Activated CD8-positive, alpha-beta memory T cell treated with anti-CD3 and anti-CD28 coated beads, Interleukin-2, amount 10 ng/mL, durations not matched to agents 7 days and 5 days (primary cell): ENCODE results near the gene TMEM150B. TPM values are rescaled to one million over a fixed set of nuclear protein-coding genes. Genes with fewer than 3 reads are reported as not detected.
A peak's percentile ranks its signal among the peaks of the same experiment; 100 is the strongest.

Source experiments
- ATAC-seq: fragments of 150-1000 bp; cut with Tn5 transposase; one replicate; pipeline ENCODE4 v1.10.0; 2021; ENCODE audit warnings: moderate library complexity
- CTCF ChIA-PET: fragments of 350-600 bp; sonication (Branson Sonifier 250); formaldehyde crosslinking; loops from one replicate; lab custom pipeline; 2021; ENCODE audit warnings: antibody characterized with exemption; lab: Charles Lee
- DNase-seq: peaks from one replicate; pipeline ENCODE4 v3.0.0-alpha.2; 2020
- H3K27ac Mint-ChIP-seq: one replicate; pipeline ENCODE4 v1.8.0; 2021; ENCODE audit warnings: mild to moderate bottlenecking, mixed read lengths
- H3K27me3 Mint-ChIP-seq: one replicate; pipeline ENCODE4 v1.8.0; 2021; ENCODE audit warnings: mixed read lengths
- H3K36me3 Mint-ChIP-seq: one replicate; pipeline ENCODE4 v1.8.0; 2021; ENCODE audit warnings: mild to moderate bottlenecking, mixed read lengths
- H3K4me1 Mint-ChIP-seq: one replicate; pipeline ENCODE4 v1.8.0; 2021; ENCODE audit warnings: mixed read lengths
- H3K4me3 Mint-ChIP-seq: one replicate; pipeline ENCODE4 v1.8.0; 2021; ENCODE audit warnings: mild to moderate bottlenecking, moderate library complexity, mixed read lengths
- H3K9me3 Mint-ChIP-seq: one replicate; pipeline ENCODE4 v1.8.0; 2022; ENCODE audit warnings: low read depth, mixed read lengths
- total RNA-seq, 2 experiments: library from RNA; stranded (reverse); gene quantifications; one replicate each; pipeline ENCODE4 v1.2.3, GENCODE V29; 2021

Gene TMEM150B
- total RNA-seq, 2 experiments from 2014 or later: 1.2 to 2.4 TPM

- Mint-ChIP-seq H3K9me3 (no peaks in the 10 kb centered on the region), H3K27me3 (peaks cover 49% of the 10 kb centered on the region), H3K27ac (no peak overlapping the region), H3K4me3 (no peak overlapping the region), H3K36me3 (no peaks in the 10 kb centered on the region), H3K4me1 (peaks cover 31% of the 10 kb centered on the region)
- CTCF ChIA-PET: interaction anchor here (0.8 to 1.7 kb wide), 4 partner anchors 11 to 210 kb away, joined by 3 to 5 read pairs (median 3); partner anchors contain the start of gene KMT5C
- ATAC-seq: peak; percentile 18
- DNase-seq: peak; percentile 64
Observed at GRCh38 chr19:55352040-55352439, 26.9 kb upstream of the TMEM150B start.

- Mint-ChIP-seq H3K27ac (peak overlapping the region; percentile 59), H3K36me3 (no peaks in the 10 kb centered on the region), H3K27me3 (peaks cover 36% of the 10 kb centered on the region), H3K4me3 (no peak overlapping the region), H3K4me1 (peaks cover 31% of the 10 kb centered on the region), H3K9me3 (no peaks in the 10 kb centered on the region)
- CTCF ChIA-PET: interaction anchor here (0.6 to 1.3 kb wide), 4 partner anchors 11 to 67 kb away, joined by 3 to 4 read pairs (median 4); partner anchors contain the start of gene KMT5C
- ATAC-seq: no peak
- DNase-seq: no peak
Observed at GRCh38 chr19:55350620-55351315, 25.6 kb upstream of the TMEM150B start.

GRCh38 chr19:55348317-55349034 lies 23.3 kb upstream of the TMEM150B start:
- ATAC-seq: no peak
- Mint-ChIP-seq H3K4me1 (peaks cover 26% of the 10 kb centered on the region), H3K9me3 (no peaks in the 10 kb centered on the region), H3K27ac (no peak overlapping the region), H3K4me3 (no peak overlapping the region), H3K27me3 (peaks cover 24% of the 10 kb centered on the region), H3K36me3 (no peaks in the 10 kb centered on the region)
- CTCF ChIA-PET: interaction anchor here (0.9 kb wide), 1 partner anchor 47 kb away, joined by 5 read pairs; no protein-coding TSS in a partner anchor
- no peak for DNase-seq

DNA sequence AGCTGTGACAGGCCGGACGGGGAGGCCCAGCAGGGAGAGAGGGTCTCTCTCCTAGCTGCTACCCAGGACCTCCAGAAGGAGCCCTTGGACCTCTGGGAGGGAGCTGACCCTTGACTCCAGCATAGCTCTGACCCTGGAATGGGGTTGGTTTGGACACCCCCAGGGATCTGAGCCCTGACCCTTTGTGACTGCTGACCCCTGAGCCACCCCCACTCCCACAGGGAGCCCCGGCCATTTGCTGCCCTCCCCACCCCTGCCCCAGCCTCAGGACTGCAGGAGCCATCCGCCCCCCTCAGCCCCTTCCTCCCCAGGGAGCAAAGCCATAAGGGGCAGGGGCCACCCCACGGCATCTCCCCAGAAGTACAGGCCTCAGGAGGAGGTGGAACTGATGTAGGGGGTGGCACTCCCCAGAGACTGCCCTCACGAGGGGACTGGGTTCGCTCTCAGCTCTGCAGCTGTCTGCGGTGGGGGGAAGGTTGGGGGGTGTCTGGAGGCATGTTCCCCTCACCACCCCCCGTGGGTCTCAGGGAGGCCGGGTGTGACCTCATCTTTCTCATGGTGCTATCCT lies 22.4 kb upstream of the TMEM150B start:
- Mint-ChIP-seq H3K27ac (no peak overlapping the region), H3K27me3 (peaks cover 15% of the 10 kb centered on the region), H3K4me3 (no peak overlapping the region), H3K4me1 (peaks cover 17% of the 10 kb centered on the region), H3K36me3 (peaks cover 2% of the 10 kb centered on the region), H3K9me3 (no peaks in the 10 kb centered on the region)
- ATAC-seq: no peak
- CTCF ChIA-PET: interaction anchor here (1.3 kb wide), 1 partner anchor 46 kb away, joined by 3 read pairs; no protein-coding TSS in a partner anchor
- no peak for DNase-seq

GRCh38 chr19:55346725-55347441 lies 21.7 kb upstream of the TMEM150B start:
- CTCF ChIA-PET: interaction anchor here (1.3 kb wide), 1 partner anchor 45 kb away, joined by 3 read pairs; no protein-coding TSS in a partner anchor
- no peak overlapping the region for H3K4me3 Mint-ChIP-seq
- no peak for DNase-seq
- peaks cover 12% of the 10 kb centered on the region for H3K4me1 Mint-ChIP-seq
- H3K27me3 Mint-ChIP-seq: peaks cover 8% of the 10 kb centered on the region
- peaks cover 2% of the 10 kb centered on the region for H3K36me3 Mint-ChIP-seq
- H3K9me3 Mint-ChIP-seq: no peaks in the 10 kb centered on the region
- no peak for ATAC-seq
- no peak overlapping the region for H3K27ac Mint-ChIP-seq

- Mint-ChIP-seq H3K4me1 (peaks cover 10% of the 10 kb centered on the region), H3K9me3 (no peaks in the 10 kb centered on the region), H3K27ac (no peak overlapping the region), H3K4me3 (no peak overlapping the region), H3K27me3 (peaks cover 1% of the 10 kb centered on the region), H3K36me3 (peaks cover 2% of the 10 kb centered on the region)
- CTCF ChIA-PET: interaction anchor here (1.3 kb wide), 1 partner anchor 44 kb away, joined by 3 read pairs; no protein-coding TSS in a partner anchor
- no peak for ATAC-seq
- DNase-seq: no peak
Observed at GRCh38 chr19:55345818-55346724, 20.9 kb upstream of the TMEM150B start.

GRCh38 chr19:55345101-55345817 lies 20.1 kb upstream of the TMEM150B start:
- Mint-ChIP-seq H3K27ac (no peak overlapping the region), H3K4me1 (peaks cover 9% of the 10 kb centered on the region), H3K4me3 (no peak overlapping the region), H3K9me3 (no peaks in the 10 kb centered on the region), H3K27me3 (no peaks in the 10 kb centered on the region), H3K36me3 (peaks cover 2% of the 10 kb centered on the region)
- DNase-seq: no peak
- CTCF ChIA-PET: no interaction called here
- ATAC-seq: no peak

DNA sequence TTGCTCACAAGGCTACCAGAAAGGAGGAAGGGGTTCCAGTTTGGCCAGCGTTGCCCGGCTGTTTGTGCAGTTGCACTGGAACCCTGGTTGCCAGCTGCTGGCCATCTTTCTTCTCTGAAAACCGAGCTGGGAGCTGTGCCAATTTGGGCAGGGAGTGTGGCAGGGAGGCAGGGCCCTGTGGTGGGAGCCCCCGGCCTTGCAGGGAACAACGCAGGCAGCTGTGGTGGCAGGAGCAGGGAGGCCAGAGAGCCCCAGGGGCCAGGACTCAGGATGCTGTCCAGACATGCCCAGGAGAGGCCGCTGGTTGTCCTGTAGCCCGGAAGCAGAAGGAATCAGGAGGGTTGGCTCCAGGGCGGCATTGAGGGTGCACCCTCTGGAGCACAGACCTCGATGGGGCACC lies 19.3 kb upstream of the TMEM150B start:
- DNase-seq (no peak), ATAC-seq (no peak)
- H3K27me3 Mint-ChIP-seq: no peaks in the 10 kb centered on the region
- peaks cover 9% of the 10 kb centered on the region for H3K4me1 Mint-ChIP-seq
- CTCF ChIA-PET: no interaction called here
- H3K4me3 Mint-ChIP-seq: no peak overlapping the region
- H3K27ac Mint-ChIP-seq: no peak overlapping the region
- H3K36me3 Mint-ChIP-seq: peaks cover 3% of the 10 kb centered on the region
- no peaks in the 10 kb centered on the region for H3K9me3 Mint-ChIP-seq

- no peaks in the 10 kb centered on the region for H3K9me3 Mint-ChIP-seq
- DNase-seq (no peak), ATAC-seq (no peak)
- H3K36me3 Mint-ChIP-seq: peaks cover 3% of the 10 kb centered on the region
- H3K27ac Mint-ChIP-seq: peak overlapping the region; percentile 43
- H3K4me3 Mint-ChIP-seq: peak overlapping the region; percentile 73
- H3K27me3 Mint-ChIP-seq: peaks cover 4% of the 10 kb centered on the region
- CTCF ChIA-PET: interaction anchor here (0.8 to 1.4 kb wide), 3 partner anchors 41 to 201 kb away, joined by 3 to 5 read pairs (median 3); no protein-coding TSS in a partner anchor
- peaks cover 17% of the 10 kb centered on the region for H3K4me1 Mint-ChIP-seq
Observed at GRCh38 chr19:55341595-55342531, 16.7 kb upstream of the TMEM150B start.

GRCh38 chr19:55341171-55341588 lies 16.0 kb upstream of the TMEM150B start:
- DNase-seq (peak; percentile 75), ATAC-seq (no peak)
- peak overlapping the region; percentile 89 for H3K27ac Mint-ChIP-seq
- H3K4me1 Mint-ChIP-seq: peaks cover 17% of the 10 kb centered on the region
- CTCF ChIA-PET: interaction anchor here (0.6 to 1.4 kb wide), 5 partner anchors 11 to 200 kb away, joined by 3 to 5 read pairs (median 3); no protein-coding TSS in a partner anchor
- H3K27me3 Mint-ChIP-seq: peaks cover 10% of the 10 kb centered on the region
- H3K36me3 Mint-ChIP-seq: peaks cover 3% of the 10 kb centered on the region
- peak overlapping the region; percentile 73 for H3K4me3 Mint-ChIP-seq
- H3K9me3 Mint-ChIP-seq: no peaks in the 10 kb centered on the region

- no peaks in the 10 kb centered on the region for H3K9me3 Mint-ChIP-seq
- H3K27me3 Mint-ChIP-seq: peaks cover 12% of the 10 kb centered on the region
- DNase-seq (peak; percentile 53), ATAC-seq (no peak)
- CTCF ChIA-PET: interaction anchor here (0.6 to 1.4 kb wide), 5 partner anchors 11 to 199 kb away, joined by 3 to 5 read pairs (median 3); no protein-coding TSS in a partner anchor
- H3K27ac Mint-ChIP-seq: peak overlapping the region; percentile 89
- peaks cover 17% of the 10 kb centered on the region for H3K4me1 Mint-ChIP-seq
- H3K36me3 Mint-ChIP-seq: peaks cover 3% of the 10 kb centered on the region
- peak overlapping the region; percentile 73 for H3K4me3 Mint-ChIP-seq
Observed at GRCh38 chr19:55340784-55341147, 15.6 kb upstream of the TMEM150B start.
